Mesothelial cell of epicardium (in vitro differentiated cells): ENCODE data around the gene SPDYE17. TPM values are rescaled to one million over a fixed set of nuclear protein-coding genes. Genes with fewer than 3 reads are reported as not detected.
"Not testable (repeated sequence)": the region's sequence is repeated elsewhere in the genome, so short reads cannot be mapped to it uniquely, and the experiment has no call there.

Source experiments
- DNase-seq, 2 experiments: peaks; one replicate each; pipeline ENCODE4 v3.0.0; 2021; ENCODE audit warnings: low spot score in 2 of 2; ENCODE audit not compliant: unreplicated experiment in 2 of 2
- H3K27ac Mint-ChIP-seq: 2 replicates; pipeline ENCODE4 v1.8.0; 2021; ENCODE audit warnings: mixed read lengths
- H3K27me3 Mint-ChIP-seq: 2 replicates; pipeline ENCODE4 v1.8.0; 2021; ENCODE audit warnings: low read depth, mixed read lengths
- H3K36me3 Mint-ChIP-seq: 2 replicates; pipeline ENCODE4 v1.8.0; 2021; ENCODE audit warnings: mixed read lengths
- H3K4me1 Mint-ChIP-seq: 2 replicates; pipeline ENCODE4 v1.8.0; 2021; ENCODE audit warnings: mixed read lengths
- H3K4me3 Mint-ChIP-seq: 2 replicates; pipeline ENCODE4 v1.8.0; 2021; ENCODE audit warnings: mild to moderate bottlenecking, moderate library complexity, mixed read lengths
- H3K9me3 Mint-ChIP-seq: 2 replicates; pipeline ENCODE4 v1.8.0; 2021; ENCODE audit warnings: mixed read lengths
- total RNA-seq: library from RNA; stranded (reverse); gene quantifications from 3 replicates; pipeline ENCODE4 v1.2.1, GENCODE V29; 2021

SPDYE17 gene
- total RNA-seq, 1 donor from 2014 or later: not detected

GRCh38 chr7:76974336-76974735, 57.8 kb downstream of the SPDYE17 start:
- not testable (repeated sequence) for H3K36me3 Mint-ChIP-seq

GRCh38 chr7:76972391-76972790, 59.8 kb downstream of the SPDYE17 start:
- not testable (repeated sequence) for DNase-seq, H3K4me1 Mint-ChIP-seq, H3K4me3 Mint-ChIP-seq, H3K27ac Mint-ChIP-seq, H3K27me3 Mint-ChIP-seq, H3K36me3 Mint-ChIP-seq, H3K9me3 Mint-ChIP-seq

More at GRCh38 chr7:76974336-76974735, 57.8 kb downstream of the SPDYE17 start:
- not testable (repeated sequence) for H3K27me3 Mint-ChIP-seq, DNase-seq, H3K9me3 Mint-ChIP-seq, H3K4me3 Mint-ChIP-seq, H3K4me1 Mint-ChIP-seq, H3K27ac Mint-ChIP-seq

Other genes with a start within 250 kb of the SPDYE17 start
- 0.63 to 0.90 TPM (median 0.89 TPM) in 3 replicates for gene SPDYE18, start 30.2 kb upstream of the SPDYE17 start, total RNA-seq
- gene CCDC146, start 90.3 kb upstream of the SPDYE17 start, total RNA-seq: 9.2 to 13.9 TPM (median 12.1 TPM) in 3 replicates
- 0.05 TPM in 1 of 3 replicates, not detected in the others for gene FGL2, start 167.5 kb upstream of the SPDYE17 start, total RNA-seq